ENCODE results near the gene MAP3K15.

Gene MAP3K15

DNA sequence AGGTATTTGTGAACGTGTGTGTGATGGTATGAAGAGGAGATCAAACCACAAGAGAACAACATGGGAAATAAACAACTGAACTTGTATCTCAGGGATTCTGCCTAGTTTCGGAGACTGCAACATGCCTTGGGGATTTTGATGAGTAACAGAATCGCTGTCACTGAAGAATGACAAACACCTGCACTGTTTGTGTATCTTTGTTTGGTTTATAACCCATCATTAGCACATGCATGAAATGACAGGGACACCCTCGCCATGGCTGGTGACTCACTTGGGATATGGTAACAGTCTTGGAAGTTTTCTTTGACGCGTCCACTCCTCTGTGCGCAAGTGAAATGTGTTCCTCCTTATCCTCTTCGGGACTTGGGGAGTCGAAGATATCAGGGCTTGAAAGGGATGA is 30.3 kb upstream of the MAP3K15 start:
- no peak for DNase-seq (ENCODE audit: low read depth)
- H3K4me3 ChIP-seq (ENCODE audit: low read depth, low read length): no peak overlapping the region
- TF ChIP-seq, protein P1, sequence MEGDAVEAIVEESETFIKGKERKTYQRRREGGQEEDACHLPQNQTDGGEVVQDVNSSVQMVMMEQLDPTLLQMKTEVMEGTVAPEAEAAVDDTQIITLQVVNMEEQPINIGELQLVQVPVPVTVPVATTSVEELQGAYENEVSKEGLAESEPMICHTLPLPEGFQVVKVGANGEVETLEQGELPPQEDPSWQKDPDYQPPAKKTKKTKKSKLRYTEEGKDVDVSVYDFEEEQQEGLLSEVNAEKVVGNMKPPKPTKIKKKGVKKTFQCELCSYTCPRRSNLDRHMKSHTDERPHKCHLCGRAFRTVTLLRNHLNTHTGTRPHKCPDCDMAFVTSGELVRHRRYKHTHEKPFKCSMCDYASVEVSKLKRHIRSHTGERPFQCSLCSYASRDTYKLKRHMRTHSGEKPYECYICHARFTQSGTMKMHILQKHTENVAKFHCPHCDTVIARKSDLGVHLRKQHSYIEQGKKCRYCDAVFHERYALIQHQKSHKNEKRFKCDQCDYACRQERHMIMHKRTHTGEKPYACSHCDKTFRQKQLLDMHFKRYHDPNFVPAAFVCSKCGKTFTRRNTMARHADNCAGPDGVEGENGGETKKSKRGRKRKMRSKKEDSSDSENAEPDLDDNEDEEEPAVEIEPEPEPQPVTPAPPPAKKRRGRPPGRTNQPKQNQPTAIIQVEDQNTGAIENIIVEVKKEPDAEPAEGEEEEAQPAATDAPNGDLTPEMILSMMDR (IDR thresholded peaks at IDR 0.05; ENCODE audit: insufficient read depth, low read depth, low read length, missing control alignments): no peak

DNA sequence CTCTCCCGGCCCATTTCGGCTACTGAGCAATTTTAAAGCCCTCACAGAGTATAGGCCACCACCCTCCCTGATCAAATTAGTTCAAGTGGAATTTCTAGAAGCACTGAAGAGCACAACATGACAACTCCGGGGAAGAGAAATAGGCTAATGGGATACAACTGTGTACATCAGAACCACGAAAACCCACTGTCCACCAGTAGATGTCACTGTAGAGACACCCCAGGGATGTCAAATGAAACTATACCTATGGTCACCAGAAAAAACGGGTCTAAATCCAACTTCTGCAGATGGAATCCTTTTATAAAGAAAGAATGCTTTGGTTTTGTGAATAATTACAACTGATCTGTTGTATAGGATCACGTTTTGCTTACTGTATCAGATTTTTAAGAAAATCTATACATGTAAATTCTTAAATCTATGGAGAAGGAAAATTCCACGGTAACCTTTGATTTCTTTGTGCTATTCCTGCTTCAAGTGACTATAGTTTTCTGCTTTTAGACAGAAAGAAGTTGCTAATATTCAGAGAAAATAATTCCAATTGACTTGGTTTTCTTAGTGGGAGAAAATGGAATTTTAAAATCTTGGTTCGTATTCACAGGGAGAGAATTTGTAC is 29.5 kb upstream of the MAP3K15 start:
- TF ChIP-seq, protein P1 (IDR thresholded peaks at IDR 0.05; ENCODE audit: insufficient read depth, low read depth, low read length, missing control alignments): peak; percentile 51
- no peak overlapping the region for H3K4me3 ChIP-seq (ENCODE audit: low read depth, low read length)
- peak; percentile 48 for DNase-seq (ENCODE audit: low read depth)

- no peak overlapping the region for H3K4me3 ChIP-seq (ENCODE audit: low read depth, low read length)
- DNase-seq (ENCODE audit: low read depth): no peak
Observed at GRCh38 chrX:19543951-19544381, 28.7 kb upstream of the MAP3K15 start.

GRCh38 chrX:19543020-19543715 is 27.9 kb upstream of the MAP3K15 start:
- TF ChIP-seq, protein P1 (IDR thresholded peaks at IDR 0.05; ENCODE audit: insufficient read depth, low read depth, low read length, missing control alignments): no peak
- H3K4me3 ChIP-seq (ENCODE audit: low read depth, low read length): no peak overlapping the region
- no peak for DNase-seq (ENCODE audit: low read depth)

More at GRCh38 chrX:19543951-19544381, 28.7 kb upstream of the MAP3K15 start:
- TF ChIP-seq, protein P1 (IDR thresholded peaks at IDR 0.05; ENCODE audit: insufficient read depth, low read depth, low read length, missing control alignments): no peak

GRCh38 chrX:19541931-19542330 is 26.6 kb upstream of the MAP3K15 start:
- TF ChIP-seq, protein P1 (IDR thresholded peaks at IDR 0.05; ENCODE audit: insufficient read depth, low read depth, low read length, missing control alignments): no peak
- H3K4me3 ChIP-seq (ENCODE audit: low read depth, low read length): no peak overlapping the region
- no peak for DNase-seq (ENCODE audit: low read depth)

DNA sequence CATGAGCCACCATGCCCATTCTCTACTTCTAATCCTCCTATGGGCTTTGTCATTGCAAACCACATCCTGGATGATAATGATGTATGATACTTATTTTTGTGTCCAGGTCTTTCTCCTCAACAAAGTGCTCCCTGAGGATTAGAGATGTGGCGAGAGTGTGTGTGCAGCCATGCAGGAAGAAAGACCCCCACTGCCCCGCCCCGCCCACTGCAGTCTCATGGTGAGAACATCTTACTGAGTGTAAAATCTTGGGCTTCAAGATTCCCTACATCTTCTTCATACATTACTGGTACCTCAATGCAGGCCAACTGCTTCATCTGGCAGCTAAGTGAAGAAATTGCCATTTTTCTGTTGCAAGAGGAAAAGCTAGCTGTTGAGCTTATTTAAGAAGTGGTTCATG is 25.9 kb upstream of the MAP3K15 start:
- H3K4me3 ChIP-seq (ENCODE audit: low read depth, low read length): no peak overlapping the region
- TF ChIP-seq, protein P1 (IDR thresholded peaks at IDR 0.05; ENCODE audit: insufficient read depth, low read depth, low read length, missing control alignments): no peak
- DNase-seq (ENCODE audit: low read depth): no peak

Data from GM12865 (cell line).